GM21526 (cell line): ENCODE results near the gene SLC12A8.

Experiments
- ATAC-seq: cut with Tn5 transposase; IDR thresholded peaks from one replicate; pipeline ENCODE4 v1.9.1; 2021; ENCODE audit warnings: moderate library complexity; ENCODE audit not compliant: unreplicated experiment, low FRiP score

Gene SLC12A8, protein sequence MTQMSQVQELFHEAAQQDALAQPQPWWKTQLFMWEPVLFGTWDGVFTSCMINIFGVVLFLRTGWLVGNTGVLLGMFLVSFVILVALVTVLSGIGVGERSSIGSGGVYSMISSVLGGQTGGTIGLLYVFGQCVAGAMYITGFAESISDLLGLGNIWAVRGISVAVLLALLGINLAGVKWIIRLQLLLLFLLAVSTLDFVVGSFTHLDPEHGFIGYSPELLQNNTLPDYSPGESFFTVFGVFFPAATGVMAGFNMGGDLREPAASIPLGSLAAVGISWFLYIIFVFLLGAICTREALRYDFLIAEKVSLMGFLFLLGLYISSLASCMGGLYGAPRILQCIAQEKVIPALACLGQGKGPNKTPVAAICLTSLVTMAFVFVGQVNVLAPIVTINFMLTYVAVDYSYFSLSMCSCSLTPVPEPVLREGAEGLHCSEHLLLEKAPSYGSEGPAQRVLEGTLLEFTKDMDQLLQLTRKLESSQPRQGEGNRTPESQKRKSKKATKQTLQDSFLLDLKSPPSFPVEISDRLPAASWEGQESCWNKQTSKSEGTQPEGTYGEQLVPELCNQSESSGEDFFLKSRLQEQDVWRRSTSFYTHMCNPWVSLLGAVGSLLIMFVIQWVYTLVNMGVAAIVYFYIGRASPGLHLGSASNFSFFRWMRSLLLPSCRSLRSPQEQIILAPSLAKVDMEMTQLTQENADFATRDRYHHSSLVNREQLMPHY

GRCh38 chr3:125212509-125213363 is at the start of gene SLC12A8:
SLC12A8 (minus strand) TSS chr3:125212748; CDS start chr3:125211349, 1,399 bp downstream.
- no peak for ATAC-seq

GRCh38 chr3:125262161-125262560 is 49.6 kb upstream of the SLC12A8 start:
- ATAC-seq, result no peak

DNA sequence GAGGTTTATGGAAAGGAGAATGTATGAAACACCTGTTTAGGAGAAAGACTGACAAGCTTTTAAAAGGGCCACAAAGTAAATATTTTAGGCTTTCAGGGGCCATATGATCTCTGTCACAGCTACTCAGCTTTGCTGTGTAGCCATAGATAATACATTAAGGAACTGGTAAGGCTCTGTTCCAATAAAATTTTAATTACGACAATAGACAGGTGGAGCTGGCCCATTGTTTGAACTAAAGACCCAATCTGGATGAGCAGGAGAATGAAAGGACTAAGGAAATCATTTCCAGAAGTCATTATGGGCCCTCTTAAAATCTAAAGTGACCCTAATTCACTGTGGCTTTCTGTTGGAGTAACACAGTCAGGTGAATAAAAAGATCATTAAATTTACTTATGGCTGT is 48.5 kb upstream of the SLC12A8 start:
- no peak for ATAC-seq

DNA sequence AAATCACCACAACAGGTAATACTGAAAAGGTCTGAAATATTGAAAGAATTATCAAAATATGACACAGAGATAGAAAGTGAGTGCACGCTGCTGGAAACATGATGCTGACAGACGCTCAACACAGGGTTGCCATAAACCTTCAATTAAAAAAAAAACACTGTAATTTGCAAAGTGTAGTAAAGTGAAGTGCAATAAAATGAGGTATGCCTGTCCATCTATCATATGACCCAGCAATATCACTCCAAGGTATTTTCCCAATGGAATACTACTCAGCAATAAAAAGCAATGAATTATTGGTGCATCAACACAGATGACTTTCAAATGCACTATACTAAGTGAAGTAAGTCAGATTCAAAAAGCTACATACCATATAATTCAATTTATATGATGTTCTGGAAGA is 47.6 kb upstream of the SLC12A8 start:
- ATAC-seq, result no peak

- no peak for ATAC-seq
These were observed 45.0 kb upstream of the SLC12A8 start for GRCh38 chr3:125257536-125257935.

GRCh38 chr3:125256675-125257074 is 44.1 kb upstream of the SLC12A8 start:
- no peak for ATAC-seq

GRCh38 chr3:125250973-125251372 is 38.4 kb upstream of the SLC12A8 start:
- ATAC-seq, result no peak

DNA sequence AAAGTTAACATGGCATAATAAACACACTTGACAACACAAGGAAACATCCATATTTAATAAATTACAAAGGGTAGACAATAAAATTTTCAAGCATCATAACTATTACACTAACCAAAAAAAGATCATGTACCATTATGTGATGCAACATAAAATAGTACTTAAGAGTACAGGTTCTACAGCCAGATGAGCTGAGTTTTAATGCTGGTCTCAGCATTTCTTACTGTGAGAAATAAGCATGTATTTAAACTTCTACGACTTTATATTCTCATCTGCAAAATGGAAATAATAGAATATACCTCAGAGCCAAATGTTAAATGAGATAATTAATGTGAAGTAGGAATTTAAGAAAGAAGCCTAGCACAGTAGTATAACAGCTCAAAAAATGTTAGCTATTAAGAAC is 33.7 kb upstream of the SLC12A8 start:
- ATAC-seq, result no peak

- ATAC-seq, result no peak
These were observed 33.0 kb upstream of the SLC12A8 start for GRCh38 chr3:125245521-125245920.

- no peak for ATAC-seq
These were observed 27.9 kb upstream of the SLC12A8 start for GRCh38 chr3:125240496-125240895.

DNA sequence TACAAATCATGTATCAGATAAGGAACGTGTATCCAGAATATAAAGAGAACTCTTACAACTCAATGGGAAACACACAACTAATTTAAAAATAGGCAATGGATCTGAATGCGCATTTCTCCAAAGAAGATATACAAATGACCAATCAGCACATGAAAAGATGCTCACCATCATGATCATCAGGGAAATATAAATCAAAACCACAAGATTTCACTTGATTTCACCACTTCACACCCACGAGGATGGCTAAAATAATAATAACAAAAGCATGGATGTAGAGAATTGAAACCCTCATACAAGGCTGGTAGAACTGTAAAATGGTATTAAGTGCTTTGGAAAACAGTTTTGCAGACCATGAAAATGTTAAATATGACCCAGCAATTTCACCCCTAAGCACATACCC is 26.7 kb upstream of the SLC12A8 start:
- ATAC-seq, result no peak

DNA sequence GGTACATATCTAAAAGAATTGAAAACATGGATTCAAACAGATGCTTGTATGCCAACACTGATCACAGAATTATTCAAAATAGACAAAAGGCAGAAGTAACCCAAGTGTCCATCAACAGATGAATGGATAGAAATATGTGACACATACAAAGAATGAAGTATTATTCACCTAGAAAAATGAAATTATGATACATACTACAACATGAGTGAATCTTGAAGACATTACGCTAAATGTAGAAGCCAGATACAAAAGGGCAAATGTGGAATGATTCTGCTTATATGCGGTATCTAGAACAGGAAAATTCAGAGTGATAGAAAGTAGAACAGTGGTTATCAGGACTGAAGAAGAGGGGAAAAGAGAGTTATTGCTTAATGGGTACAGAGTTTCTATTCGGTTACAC is 26.2 kb upstream of the SLC12A8 start:
- no peak for ATAC-seq

GRCh38 chr3:125236331-125236903 is 23.9 kb upstream of the SLC12A8 start:
- ATAC-seq, result no peak

DNA sequence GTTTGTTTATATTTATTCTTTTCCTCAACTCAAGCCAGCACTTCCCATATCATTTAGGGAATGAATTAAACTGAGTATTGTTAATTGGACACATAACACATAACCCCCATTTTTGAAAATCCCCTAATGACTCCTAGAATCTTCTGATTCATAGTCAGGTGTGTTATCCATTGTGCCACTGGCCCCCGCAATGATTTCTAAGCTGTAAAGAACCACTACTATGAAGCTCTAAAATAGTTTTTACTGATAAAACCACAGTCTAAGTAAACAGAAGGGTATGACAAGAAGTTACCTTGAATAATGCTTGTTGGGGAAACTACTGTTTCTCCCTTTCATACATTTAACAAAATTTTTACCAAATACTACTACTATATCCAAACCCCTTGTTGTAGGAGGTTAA is 22.3 kb upstream of the SLC12A8 start:
- ATAC-seq, result no peak

DNA sequence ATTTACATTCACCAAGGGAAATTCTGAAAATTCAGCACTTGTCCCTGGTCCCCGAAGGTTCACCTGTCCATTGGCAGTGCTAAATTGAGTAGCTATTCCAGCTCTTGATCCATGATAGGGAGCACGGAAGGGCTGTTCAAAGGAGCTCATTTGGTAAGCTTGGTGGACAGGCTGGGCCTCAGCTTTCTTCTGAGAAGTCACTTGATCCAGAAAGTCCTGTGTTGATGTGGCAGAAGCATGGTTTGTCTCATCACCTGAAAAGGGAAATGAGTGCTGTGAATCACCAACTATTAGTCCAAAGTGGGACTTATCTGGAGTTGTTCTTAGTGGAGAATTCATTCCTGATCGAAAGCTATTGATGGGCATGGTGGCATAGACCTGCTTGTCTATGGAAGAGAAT is 19.9 kb upstream of the SLC12A8 start:
- ATAC-seq, result no peak

- no peak for ATAC-seq
These were observed 19.3 kb upstream of the SLC12A8 start for GRCh38 chr3:125231895-125232294.

DNA sequence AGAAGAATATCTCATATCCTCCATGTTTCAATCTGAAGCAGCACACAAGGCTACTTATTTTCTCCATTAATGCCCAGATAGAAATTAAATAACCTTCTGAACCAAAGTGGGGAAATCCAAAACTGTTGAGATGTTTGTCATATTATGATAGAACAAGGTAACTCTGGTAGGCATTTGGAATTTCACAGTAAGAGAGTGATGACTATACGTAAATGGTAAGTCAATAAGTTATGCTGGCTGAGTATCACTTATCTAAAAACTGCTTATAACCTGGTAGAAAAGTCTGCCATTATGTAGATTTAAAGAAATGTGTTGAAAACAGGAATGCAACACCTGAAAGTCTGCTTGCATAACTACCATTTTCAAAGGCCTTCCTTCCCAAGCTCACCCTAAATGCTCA is 17.2 kb upstream of the SLC12A8 start:
- no peak for ATAC-seq

GRCh38 chr3:125229168-125229567 is 16.6 kb upstream of the SLC12A8 start:
- no peak for ATAC-seq

GRCh38 chr3:125221831-125222230 is 9.3 kb upstream of the SLC12A8 start:
- ATAC-seq, result no peak

DNA sequence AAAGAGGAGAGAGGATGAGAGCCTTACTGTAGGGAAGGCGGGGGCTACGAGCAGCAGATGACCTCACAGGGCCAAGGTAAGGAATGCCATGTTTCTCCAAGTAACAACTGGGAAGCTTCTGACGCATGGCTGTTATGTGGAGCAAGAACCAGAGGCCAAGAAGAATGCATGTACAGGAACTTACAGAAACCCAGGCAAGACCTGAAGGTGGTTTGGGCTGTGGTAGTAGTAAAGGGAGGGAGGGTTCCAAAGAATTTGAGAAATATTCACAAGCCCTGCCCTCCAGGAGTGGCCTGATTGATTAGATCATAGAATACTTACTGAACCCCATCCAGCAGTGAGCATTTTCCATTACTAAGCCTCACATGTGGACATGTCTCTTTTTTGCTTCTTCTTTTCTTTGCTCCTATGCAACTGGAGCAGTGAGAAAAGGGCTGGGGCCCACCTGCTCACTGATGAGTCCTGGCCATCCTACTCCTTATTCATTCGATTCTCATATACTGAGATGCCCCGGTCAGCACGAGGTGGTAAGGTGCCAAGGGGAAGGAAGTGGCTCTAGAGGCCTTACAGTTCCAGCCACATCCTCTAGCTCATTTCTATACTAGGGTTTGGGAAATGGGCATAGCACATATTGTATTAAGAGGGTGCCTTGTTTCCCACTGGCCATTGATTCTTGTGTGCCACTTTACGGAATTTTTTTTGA is 8.3 kb upstream of the SLC12A8 start:
- no peak for ATAC-seq
